GM19328 (cell line): Measurements from ENCODE around the gene MYCBP2.
"Not testable (repeated sequence)": the region's sequence is repeated elsewhere in the genome, so short reads cannot be mapped to it uniquely, and the experiment has no call there.

Source experiments
- ATAC-seq: cut with Tn5 transposase; IDR thresholded peaks from one replicate; pipeline ENCODE4 v1.9.1; 2021; ENCODE audit warnings: mild to moderate bottlenecking, moderate library complexity; ENCODE audit not compliant: unreplicated experiment

Gene MYCBP2

DNA sequence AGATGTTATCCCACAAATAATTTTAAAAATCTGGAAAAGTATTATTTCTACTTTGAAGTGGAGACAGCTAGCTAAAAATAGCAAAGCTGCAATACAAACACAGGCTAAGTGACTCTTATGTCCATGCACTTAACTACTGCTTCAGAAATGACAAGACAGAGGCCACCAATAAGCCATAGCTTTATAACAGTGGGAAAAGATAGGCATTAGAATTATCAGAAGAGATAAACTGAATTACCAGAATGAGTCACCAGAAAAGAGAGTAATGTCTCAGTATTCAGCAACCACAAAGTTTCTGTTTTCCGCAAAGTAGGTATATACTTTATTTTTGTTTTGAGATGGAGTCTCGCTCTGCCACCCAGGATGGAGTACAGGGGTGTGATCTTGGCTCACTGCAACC is 317.9 kb downstream of the MYCBP2 start:
- ATAC-seq: no peak

DNA sequence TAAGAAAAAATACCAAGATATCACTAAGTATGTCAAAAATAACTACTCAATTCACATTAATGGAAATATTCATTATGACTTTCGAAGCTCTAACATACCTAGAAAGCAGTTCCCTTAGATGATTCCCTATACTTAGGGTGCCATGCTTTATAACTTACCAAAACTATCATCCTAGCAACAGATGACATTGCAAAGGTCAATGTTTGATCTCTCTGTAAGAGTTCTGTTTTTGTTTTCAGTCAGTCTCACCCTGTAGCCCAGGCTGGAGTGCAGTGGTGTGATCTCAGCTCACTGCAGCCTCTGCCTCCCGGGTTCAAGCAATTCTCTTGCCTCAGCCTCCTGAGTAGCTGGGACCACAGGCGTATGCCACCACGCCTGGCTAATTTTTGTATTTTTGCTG is 318.6 kb downstream of the MYCBP2 start:
- ATAC-seq: not testable (repeated sequence)

DNA sequence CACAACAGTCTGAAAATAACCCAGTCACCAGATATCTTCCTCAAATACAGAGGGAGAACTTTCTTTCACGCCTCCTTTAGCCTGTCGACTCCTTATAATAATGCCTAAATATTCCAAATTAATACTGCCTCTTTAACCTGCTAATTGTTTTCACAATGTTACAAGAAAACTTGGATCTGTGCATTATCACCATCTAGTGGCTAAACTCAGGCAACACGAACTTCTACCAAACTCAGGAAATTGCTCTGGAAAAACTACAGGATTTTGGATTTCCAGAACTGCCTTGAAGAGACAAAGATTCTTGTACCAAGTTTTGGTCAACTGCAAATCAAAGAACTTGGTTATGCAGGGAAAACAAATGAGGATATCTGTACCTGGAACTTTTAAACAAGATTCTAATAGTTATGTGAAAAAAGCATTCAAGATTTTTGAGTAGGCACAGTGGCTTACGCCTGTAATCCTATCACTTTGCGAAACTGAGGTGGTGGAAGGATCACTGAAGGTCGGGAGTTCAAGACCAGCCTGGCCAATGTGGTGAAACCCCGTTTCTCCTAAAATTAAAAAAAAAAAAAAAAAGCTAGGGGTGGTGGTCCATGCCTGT is 324.2 kb downstream of the MYCBP2 start:
- ATAC-seq: no peak

DNA sequence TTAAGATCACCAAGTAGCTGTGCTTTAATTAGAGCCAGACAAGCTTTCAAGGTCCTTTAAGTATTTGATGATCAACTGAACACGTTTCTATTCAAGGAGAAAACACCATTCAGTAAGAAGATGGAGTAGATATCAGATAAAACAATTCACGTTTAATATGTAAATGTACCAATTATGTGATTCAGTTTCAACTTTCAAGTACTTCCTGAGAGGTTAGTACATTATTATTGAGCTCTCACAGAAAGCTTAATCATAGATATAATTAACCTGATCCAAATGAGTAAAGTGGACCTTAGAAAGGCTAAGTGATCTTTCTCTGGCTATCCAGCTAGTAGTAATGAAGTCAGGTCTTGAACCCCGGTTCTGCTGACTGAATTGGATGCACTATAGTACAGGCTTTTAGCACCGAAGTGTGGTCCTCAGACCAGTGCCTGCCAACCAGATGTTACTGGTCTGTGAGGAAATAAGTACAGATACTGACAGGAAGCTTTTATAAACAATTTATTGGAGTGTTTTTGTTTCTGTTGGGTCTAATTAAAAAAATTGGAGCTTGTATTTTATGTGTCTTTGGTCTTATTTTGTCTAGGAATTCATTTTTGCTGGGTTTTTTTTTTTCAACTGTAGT is 324.8 kb downstream of the MYCBP2 start:
- ATAC-seq: no peak

DNA sequence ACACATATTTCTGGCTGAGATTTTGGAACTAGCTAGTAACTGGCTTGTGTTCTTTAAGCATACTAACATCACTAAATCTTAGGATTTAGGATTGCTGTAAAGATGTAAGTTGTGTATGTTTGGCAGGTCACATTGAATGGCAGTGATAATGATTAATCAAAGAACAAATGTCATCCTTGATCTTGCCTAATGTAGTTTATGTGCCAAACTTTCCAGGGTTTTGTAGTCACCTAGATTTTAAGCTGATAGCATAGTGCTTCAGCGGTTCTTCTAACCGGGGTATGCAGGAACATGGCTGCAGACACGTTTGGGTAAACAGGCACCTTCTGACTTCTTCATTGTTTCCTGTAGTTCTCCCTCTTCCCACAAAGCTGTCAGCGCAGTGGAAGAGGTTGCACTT is 325.4 kb downstream of the MYCBP2 start:
- no peak for ATAC-seq

DNA sequence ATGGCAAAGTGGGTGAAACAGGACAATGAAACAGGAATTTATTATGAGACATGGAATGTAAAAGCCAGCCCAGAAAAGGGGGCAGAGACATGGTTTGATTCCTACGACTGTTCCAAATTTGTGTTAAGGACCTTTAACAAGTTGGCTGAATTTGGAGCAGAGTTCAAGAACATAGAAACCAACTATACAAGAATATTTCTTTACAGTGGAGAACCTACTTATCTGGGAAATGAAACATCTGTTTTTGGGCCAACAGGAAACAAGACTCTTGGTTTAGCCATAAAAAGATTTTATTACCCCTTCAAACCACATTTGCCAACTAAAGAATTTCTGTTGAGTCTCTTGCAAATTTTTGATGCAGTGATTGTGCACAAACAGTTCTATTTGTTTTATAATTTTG is 326.4 kb downstream of the MYCBP2 start:
- no peak for ATAC-seq
